Adrenal gland (tissue), 12 donors: ENCODE results near the gene TWF1. TPM values are rescaled to one million over a fixed set of nuclear protein-coding genes. Genes with fewer than 3 reads are reported as not detected.
"Not testable (repeated sequence)": the region's sequence is repeated elsewhere in the genome, so short reads cannot be mapped to it uniquely, and the experiment has no call there.

ENCODE experiments used
- DNase-seq, 7 donors: peaks; one replicate each; pipeline ENCODE4 v3.0.0-alpha.2; 2019 to 2020
- H3K27ac ChIP-seq, 5 donors: fragments of 200-600 bp; sonication (generic) in 4 of 5; 1 replicate in 3 of 5; 2 replicates in 2 of 5; pipeline versions ENCODE4 v1.5.1 to v1.8.0; 2016 to 2020; ENCODE audit warnings: mild to moderate bottlenecking in 1 of 5
- H3K27me3 ChIP-seq: fragments of 200-600 bp; 2 replicates; pipeline ENCODE4 v1.8.0; 2021
- H3K36me3 ChIP-seq, 2 donors: fragments of 200-600 bp; replicated peaks in 1 of 2; 1 replicate in 1 of 2; 2 replicates in 1 of 2; pipeline versions ENCODE4 v1.5.1 to v1.8.0; 2018 to 2022
- H3K4me1 ChIP-seq, 2 donors: fragments of 200-600 bp; replicated peaks in 1 of 2; 1 replicate in 1 of 2; 2 replicates in 1 of 2; pipeline versions ENCODE4 v1.5.1 to v1.8.0; 2018 to 2021
- H3K4me3 ChIP-seq, 4 donors: fragments of 200-600 bp; sonication (generic) in 3 of 4; one replicate each; pipeline ENCODE4 v1.5.1; 2016 to 2018
- H3K9me3 ChIP-seq, 3 donors: fragments of 200-600 bp; sonication (generic) in 1 of 3; replicated peaks in 1 of 3; 1 replicate in 2 of 3; 2 replicates in 1 of 3; pipeline versions ENCODE4 v1.5.1 to v1.8.0; 2016 to 2021
- CTCF ChIP-seq, 6 experiments: fragments of 450-650 bp in 4 of 6; fragments of 200-600 bp in 2 of 6; sonication (generic) in 1 of 6; IDR thresholded peaks; 1 replicate in 5 of 6; 2 replicates in 1 of 6; pipeline versions ENCODE4 v1.5.1 to v1.8.0; 2016 to 2021; ENCODE audit warnings: antibody characterized with exemption in 6 of 6, mild to moderate bottlenecking in 2 of 6, moderate library complexity in 1 of 6
- POLR2A ChIP-seq, 2 donors: fragments of 450-650 bp; IDR thresholded peaks; one replicate each; pipeline ENCODE4 v1.6.1; 2017; ENCODE audit warnings: antibody characterized with exemption in 2 of 2, mild to moderate bottlenecking in 2 of 2, moderate library complexity in 1 of 2
- WGBS, 4 donors: extraction: QIAGEN DNeasy Blood & Tissue Kit in 2 of 4; methylation state at CpG; one replicate each; pipeline versions ENCODE4 v1.1.5 to v1.1.7; 2013 to 2017; 5-methylcytosine and 5-hydroxymethylcytosine counted together
- intact Hi-C, 2 donors: fragments of 100-400 bp; cut with DNase I; formaldehyde crosslinking; loops; one replicate each; pipeline versions ENCODE4 v1.14.1 to v1.15.0; 2022 to 2023
- polyA plus RNA-seq, 3 donors: library from polyadenylated mRNA; stranded (reverse); fragments of 200-250 nt in 2 of 3; fragments of 350-450 nt in 1 of 3; fragmentation: Illumina TruSeq in 1 of 3; extraction: RNeasy Lipid Tissue Mini Kit (QIAGEN cat#74804) in 1 of 3; gene quantifications; one replicate each; pipeline ENCODE4 v1.2.3, GENCODE V29; 2013 to 2014
- total RNA-seq, 9 donors: library from RNA; depleted of rRNA in 4 of 9; stranded (reverse); fragments of >200 nt in 4 of 9; fragments of 120-200 nt in 1 of 9; fragmentation: NEBNext Ultra II Directional in 1 of 9; extraction: Animal tissue kit (Norgen Biotek cat#: 25700) in 1 of 9; gene quantifications; one replicate each; pipeline versions ENCODE4 v1.1.0 to v1.2.4, GENCODE V29; 2013 to 2023
- donor health status: healthy with polysubstance abuse.
- donor health status: Bipolar disorder and iron deficiency.
- donor health status: DM: yes; HTN: yes; CAD: no.
- donor health status: DM: no; HTN: no; CAD: no.
- donor health status: DM: no; HTN: no; CAD: no.
- donor health status: DM: yes; HTN: yes; CAD: no.

The TWF1 gene
- total and polyA plus RNA-seq, 12 donors: 38.0 to 116 (median 83.8) TPM

- TF ChIP-seq CTCF (IDR thresholded peaks at IDR 0.05): no peak
- no peak for TF ChIP-seq POLR2A (IDR thresholded peaks at IDR 0.05)
- Histone ChIP-seq H3K27ac (no peak overlapping the region), H3K27me3 (no peaks in the 10 kb centered on the region), H3K36me3 (no peaks in the 10 kb centered on the region), H3K9me3 (no peaks in the 10 kb centered on the region), H3K4me3 (peak overlapping the region in 1 of 4 donors; percentile 61), H3K4me1 (peaks cover 0 to 36% of the 10 kb centered on the region in 2 donors)
- intact Hi-C loops: no loop called here
- DNase-seq: no peak
- WGBS, 4 donors: 79 to 86% (median 86%) methylated on average over 2 of the region's 2 CpGs
Observed at GRCh38 chr12:43760396-43760795, 45.7 kb downstream of the TWF1 start.

GRCh38 chr12:43758728-43759563 is 47.2 kb downstream of the TWF1 start, which contains the start of the genes IRAK4 and PUS7L:
Gene IRAK4 (plus strand): TSS chr12:43758951. CDS start chr12:43768112, 9,161 bp downstream.
Gene PUS7L (minus strand): TSS chr12:43758790. CDS start chr12:43755245, 3,545 bp downstream.
- intact Hi-C loops: no loop called here
- Histone ChIP-seq H3K36me3 (no peaks in the 10 kb centered on the region), H3K9me3 (no peaks in the 10 kb centered on the region), H3K27me3 (no peaks in the 10 kb centered on the region), H3K27ac (peak within 1 kb of the TSS; percentile 73 to 88 (median 78)), H3K4me1 (peaks cover 0 to 36% of the 10 kb centered on the region in 2 donors), H3K4me3 (peak within 1 kb of the TSS; percentile 2 to 85 (median 62))
- WGBS, 4 donors: 0 to 1% (median 1%) methylated on average over 14 to 54 of the region's 54 CpGs
- peak; percentile 92 to 98 (median 96) for DNase-seq
- TF ChIP-seq CTCF (IDR thresholded peaks at IDR 0.05): peak in 5 of 6 experiments; percentile 41 to 54 (median 45)
- TF ChIP-seq POLR2A (IDR thresholded peaks at IDR 0.05): peak; percentile 72 to 73

- peak overlapping the region in 2 of 4 donors; percentile 61 to 85 for H3K4me3 ChIP-seq
- H3K27ac ChIP-seq: peak overlapping the region in 3 of 5 donors; percentile 65 to 88 (median 78)
- no peaks in the 10 kb centered on the region for H3K36me3 ChIP-seq
- 1 to 4% (median 2%) methylated on average over 17 to 18 of the region's 18 CpGs for WGBS, 4 donors
- no peaks in the 10 kb centered on the region for H3K9me3 ChIP-seq
- peaks cover 0 to 36% of the 10 kb centered on the region in 2 donors for H3K4me1 ChIP-seq
- TF ChIP-seq CTCF (IDR thresholded peaks at IDR 0.05): no peak
- TF ChIP-seq POLR2A (IDR thresholded peaks at IDR 0.05): no peak
- H3K27me3 ChIP-seq: no peaks in the 10 kb centered on the region
- intact Hi-C loops: no loop called here
- peak in 4 of 7 donors; percentile 27 to 63 (median 44) for DNase-seq
Observed at GRCh38 chr12:43758247-43758727, 47.8 kb downstream of the TWF1 start.

- WGBS, 4 donors: 86 to 95% (median 94%) methylated on average over 3 of the region's 3 CpGs
- Histone ChIP-seq H3K27me3 (no peaks in the 10 kb centered on the region), H3K36me3 (no peaks in the 10 kb centered on the region), H3K9me3 (no peaks in the 10 kb centered on the region), H3K4me3 (no peak overlapping the region), H3K27ac (no peak overlapping the region), H3K4me1 (peaks cover 0 to 11% of the 10 kb centered on the region in 2 donors)
- TF ChIP-seq POLR2A (IDR thresholded peaks at IDR 0.05) (no peak), CTCF (IDR thresholded peaks at IDR 0.05) (no peak)
- intact Hi-C loops: no loop called here
- DNase-seq: no peak
Observed at GRCh38 chr12:43754015-43754414, 52.1 kb downstream of the TWF1 start.

- DNase-seq, intact Hi-C loops: not testable (repeated sequence)
- WGBS, 4 donors: 95 to 100% (median 98%) methylated on average over 5 of the region's 6 CpGs
Observed at GRCh38 chr12:43751360-43751759, 54.8 kb downstream of the TWF1 start.

More at GRCh38 chr12:43751360-43751759, 54.8 kb downstream of the TWF1 start:
- not testable (repeated sequence) for H3K4me3 ChIP-seq, H3K27ac ChIP-seq, H3K9me3 ChIP-seq, H3K27me3 ChIP-seq, H3K36me3 ChIP-seq, H3K4me1 ChIP-seq
